IMR-90 (cell line): ENCODE results near the gene DMAC2. TPM values are rescaled to one million over a fixed set of nuclear protein-coding genes. Genes with fewer than 3 reads are reported as not detected.
A peak's percentile ranks its signal among the peaks of the same experiment; 100 is the strongest.

Experiments
- ATAC-seq: fragments of 200-7000 bp; cut with Tn5 transposase; 2 replicates; pipeline ENCODE4 v1.9.1; 2020; ENCODE audit warnings: low read depth, mild to moderate bottlenecking, moderate library complexity
- BruUV-seq: library from RNA; stranded (reverse); fragments of 400-500 nt; replicated peaks from 2 replicates; lab custom pipeline; 2021; lab: Mats Ljungman, UMichigan
- CTCF ChIA-PET: fragments of 300-600 bp; formaldehyde crosslinking; extraction: SDS; loops from one replicate; lab custom pipeline; 2021; ENCODE audit warnings: antibody characterized with exemption; lab: Yijun Ruan, JAX
- POLR2A ChIA-PET: fragments of 300-600 bp; sonication (Branson Sonifier 250); formaldehyde crosslinking; loops from one replicate; lab custom pipeline; 2022; ENCODE audit warnings: antibody characterized with exemption; ENCODE audit not compliant: unreplicated experiment; lab: Charles Lee
- DNase-seq: peaks from one replicate; pipeline ENCODE4 v3.0.0; 2013
- H2AFZ ChIP-seq: replicated peaks from 2 replicates; pipeline ENCODE3; 2013; ENCODE audit warnings: low read length, mild to moderate bottlenecking; ENCODE audit not compliant: poor library complexity
- H2AK5ac ChIP-seq: 2 replicates; pipeline ENCODE4 v1.6.1; 2013; ENCODE audit warnings: low read depth, low read length, inconsistent platforms
- H2AK9ac ChIP-seq: replicated peaks from 2 replicates; pipeline ENCODE3; 2013; ENCODE audit warnings: mild to moderate bottlenecking, low read depth, low read length, moderate library complexity; ENCODE audit not compliant: poor library complexity
- H2BK120ac ChIP-seq: 2 replicates; pipeline ENCODE4 v1.6.1; 2013; ENCODE audit warnings: low read depth, low read length, inconsistent platforms
- H2BK15ac ChIP-seq: 3 replicates; pipeline ENCODE4 v1.6.1; 2013; ENCODE audit warnings: low read depth, low read length, inconsistent platforms
- H2BK20ac ChIP-seq: 2 replicates; pipeline ENCODE4 v1.6.1; 2013; ENCODE audit warnings: low read depth, mild to moderate bottlenecking, inconsistent platforms, low read length, moderate library complexity
- H2BK5ac ChIP-seq: 2 replicates; pipeline ENCODE4 v1.6.1; 2013; ENCODE audit warnings: mild to moderate bottlenecking, low read depth, low read length, inconsistent platforms; ENCODE audit not compliant: poor library complexity, severe bottlenecking
- H3K14ac ChIP-seq: replicated peaks from 2 replicates; pipeline ENCODE4 v1.6.1; 2013; ENCODE audit warnings: low read depth, low read length, inconsistent platforms
- H3K18ac ChIP-seq: 2 replicates; pipeline ENCODE4 v1.6.1; 2013; ENCODE audit warnings: low read depth, low read length, control low read depth
- H3K23ac ChIP-seq: 2 replicates; pipeline ENCODE4 v1.6.1; 2013; ENCODE audit warnings: low read depth, low read length, inconsistent platforms
- H3K27ac ChIP-seq: 2 replicates; pipeline ENCODE4 v1.5.1; 2013; ENCODE audit warnings: mild to moderate bottlenecking, control low read depth, low read length; ENCODE audit not compliant: insufficient read depth
- H3K27me3 ChIP-seq: 2 replicates; pipeline ENCODE4 v1.6.1; 2013; ENCODE audit warnings: low read length; ENCODE audit not compliant: control insufficient read depth, insufficient read depth
- H3K36me3 ChIP-seq: 2 replicates; pipeline ENCODE4 v1.6.1; 2013; ENCODE audit warnings: low read length, mixed read lengths; ENCODE audit not compliant: control insufficient read depth, insufficient read depth
- H3K4ac ChIP-seq: 2 replicates; pipeline ENCODE4 v1.6.1; 2013; ENCODE audit warnings: low read depth, low read length, inconsistent platforms
- H3K4me1 ChIP-seq: 2 replicates; pipeline ENCODE4 v1.6.1; 2013; ENCODE audit warnings: low read length, mixed read lengths; ENCODE audit not compliant: control insufficient read depth, insufficient read depth
- H3K4me2 ChIP-seq: 2 replicates; pipeline ENCODE4 v1.6.1; 2013; ENCODE audit warnings: low read depth, mild to moderate bottlenecking, control low read depth, low read length, moderate library complexity
- H3K4me3 ChIP-seq: 2 replicates; pipeline ENCODE4 v1.5.1; 2013; ENCODE audit warnings: low read depth, mild to moderate bottlenecking, control low read depth, low read length, moderate library complexity; ENCODE audit not compliant: insufficient read depth
- H3K56ac ChIP-seq: 2 replicates; pipeline ENCODE4 v1.6.1; 2013; ENCODE audit warnings: low read length, inconsistent platforms; ENCODE audit not compliant: insufficient read depth; ENCODE audit errors: extremely low read depth
- H3K79me1 ChIP-seq, 2 experiments: 2 replicates each; pipeline ENCODE4 v1.6.1; 2013; ENCODE audit warnings: low read length in 2 of 2, inconsistent platforms in 1 of 2, low read depth in 1 of 2
- H3K9ac ChIP-seq: 2 replicates; pipeline ENCODE4 v1.6.1; 2013; ENCODE audit warnings: low read depth, low read length, control low read depth
- H3K9me1 ChIP-seq: 2 replicates; pipeline ENCODE4 v1.6.1; 2013; ENCODE audit warnings: low read length, inconsistent platforms; ENCODE audit not compliant: insufficient read depth
- H3K9me3 ChIP-seq: 2 replicates; pipeline ENCODE4 v1.6.1; 2013; ENCODE audit warnings: low read length; ENCODE audit not compliant: control insufficient read depth, insufficient read depth
- H4K20me1 ChIP-seq: 2 replicates; pipeline ENCODE4 v1.6.1; 2013; ENCODE audit warnings: low read length, inconsistent platforms; ENCODE audit not compliant: insufficient read depth
- H4K5ac ChIP-seq: 2 replicates; pipeline ENCODE4 v1.6.1; 2013; ENCODE audit warnings: mild to moderate bottlenecking, low read depth, low read length, control low read depth
- H4K8ac ChIP-seq, 2 experiments: 2 replicates each; pipeline ENCODE4 v1.6.1; 2013; ENCODE audit warnings: low read depth in 2 of 2, low read length in 2 of 2, control low read depth in 1 of 2, inconsistent platforms in 1 of 2
- H4K91ac ChIP-seq: 2 replicates; pipeline ENCODE4 v1.6.1; 2013; ENCODE audit warnings: low read depth, low read length, inconsistent platforms; ENCODE audit not compliant: insufficient read depth
- CEBPB ChIP-seq: IDR thresholded peaks from 2 replicates; pipeline ENCODE4 v1.6.1; 2012; ENCODE audit warnings: low read depth, low read length, improper control_type of control experiment
- CTCF ChIP-seq: conservative IDR thresholded peaks from 2 replicates; pipeline ENCODE4 v1.5.1; 2012; ENCODE audit warnings: mild to moderate bottlenecking, low read depth, low read length, improper control_type of control experiment
- ELK1 ChIP-seq: fragments of 150-350 bp; IDR thresholded peaks from 2 replicates; pipeline ENCODE4 v1.6.1; 2016; ENCODE audit warnings: low read depth, mild to moderate bottlenecking, low read length, moderate library complexity, borderline replicate concordance
- FOS ChIP-seq: fragments of 150-350 bp; IDR thresholded peaks from 2 replicates; pipeline ENCODE4 v1.6.1; 2016; ENCODE audit warnings: low read depth, low read length
- MAFK ChIP-seq: IDR thresholded peaks from 2 replicates; pipeline ENCODE4 v1.6.1; 2012; ENCODE audit warnings: low read depth, low read length, improper control_type of control experiment
- MAZ ChIP-seq: IDR thresholded peaks from 2 replicates; pipeline ENCODE4 v1.6.1; 2012; ENCODE audit warnings: low read depth, mild to moderate bottlenecking, low read length, improper control_type of control experiment, moderate library complexity, borderline replicate concordance
- MXI1 ChIP-seq: IDR thresholded peaks from 2 replicates; pipeline ENCODE4 v1.6.1; 2012; ENCODE audit warnings: low read depth, mild to moderate bottlenecking, low read length, moderate library complexity, borderline replicate concordance
- RCOR1 ChIP-seq: IDR thresholded peaks from 2 replicates; pipeline ENCODE4 v1.6.1; 2012; ENCODE audit warnings: mild to moderate bottlenecking, low read length, improper control_type of control experiment; ENCODE audit not compliant: insufficient replicate concordance
- RFX5 ChIP-seq: IDR thresholded peaks from 2 replicates; pipeline ENCODE4 v1.8.0; 2012; ENCODE audit warnings: low read depth, mild to moderate bottlenecking, low read length, moderate library complexity
- WGBS, 2 experiments: methylation state at CpG; one replicate each; pipeline versions ENCODE4 v1.1.5 to v1.1.7; 2013; ENCODE audit warnings: missing lambda C conversion rate in 2 of 2; ENCODE audit not compliant: insufficient read length in 1 of 2; ENCODE audit errors: extremely low coverage in 2 of 2; 5-methylcytosine and 5-hydroxymethylcytosine counted together
- dilution Hi-C: fragments of 300-500 bp; cut with HindIII; formaldehyde crosslinking; loops from one replicate; pipeline ENCODE4 v1.14.3; 2018; ENCODE audit warnings: low sequenced_read_pairs; ENCODE audit not compliant: unreplicated experiment
- in situ Hi-C: fragments of 300-500 bp; cut with MboI; formaldehyde crosslinking; loops from 3 replicates; pipeline ENCODE4 v1.14.3; 2019; ENCODE audit warnings: low sequenced_read_pairs, inconsistent platforms, mixed read lengths
- intact Hi-C: fragments of 100-400 bp; cut with micrococcal nuclease; formaldehyde crosslinking; loops from 2 replicates; pipeline ENCODE4 v1.10.0; 2022
- polyA plus RNA-seq, 3 experiments: library from polyadenylated mRNA; depleted of rRNA; stranded (reverse); fragments of >200 nt; gene quantifications; 2 replicates each; pipeline ENCODE4 v1.2.3, GENCODE V29; 2012; ENCODE audit warnings: low replicate concordance in 1 of 3
- total RNA-seq: library from RNA; depleted of rRNA; stranded (reverse); fragments of >200 nt; gene quantifications from 2 replicates; pipeline ENCODE4 v1.2.3, GENCODE V29; 2012

Gene DMAC2
- total and polyA plus RNA-seq, 2 of the 4 experiments (the other 2 are of a cell fraction) = 52.5 to 72.2 TPM

GRCh38 chr19:41426116-41426841 lies 13.4 kb downstream of the DMAC2 start:
- Histone ChIP-seq H3K56ac (no peak overlapping the region), H2BK5ac (no peak overlapping the region), H3K14ac (no peak overlapping the region), H4K91ac (no peak overlapping the region), H3K9me1 (no peaks in the 10 kb centered on the region), H3K9ac (no peak overlapping the region), H3K79me1 (no peaks in the 10 kb centered on the region), H3K18ac (no peak overlapping the region), H3K4me1 (peaks cover 10% of the 10 kb centered on the region; the same call in 1 of the 2 replicates), H3K4me2 (no peak overlapping the region; the same call in 1 of the 2 replicates), H3K36me3 (peaks cover 32% of the 10 kb centered on the region), H3K27ac (no peak overlapping the region), H3K9me3 (no peaks in the 10 kb centered on the region), H2BK120ac (no peak overlapping the region), H2AK5ac (no peak overlapping the region), H2BK15ac (no peak overlapping the region), H2AFZ (no peak overlapping the region), H3K27me3 (no peaks in the 10 kb centered on the region), H2BK20ac (no peak overlapping the region), H3K4me3 (no peak overlapping the region; the same call in 1 of the 2 replicates), H3K4ac (no peak overlapping the region), H3K23ac (no peak overlapping the region), H4K8ac (no peak overlapping the region), H2AK9ac (peak overlapping the region; percentile 77), H4K20me1 (no peaks in the 10 kb centered on the region), H4K5ac (no peak overlapping the region)
- TF ChIP-seq MAFK (no peak), ELK1 (no peak), RFX5 (no peak), FOS (no peak), CTCF (no peak), CEBPB (no peak), MAZ (no peak), MXI1 (no peak), RCOR1 (no peak)
- no TSS peak for BruUV-seq
- intact Hi-C loops = loop anchor here (10.0 kb wide), 1 partner anchor 221 kb away; no protein-coding TSS in a partner anchor
- ATAC-seq = no peak
- in situ Hi-C loops = no loop called here
- dilution Hi-C loops = no loop called here
- ChIA-PET POLR2A (no interaction called here), CTCF (no interaction called here)
- no peak for DNase-seq
- 91% methylated on average over 9 of the region's 36 CpGs; no CpG with 5 or more reads in 1 of the 2 experiments for WGBS, 2 experiments
